WERI-Rb-1 (cell line): ENCODE results near the gene KIAA1671.

Experiments
- DNase-seq: peaks from one replicate; pipeline ENCODE4 v3.0.0-alpha.2; 2020
- H3K27ac ChIP-seq: fragments of 250-450 bp; sonication (Bioruptor Pico); 2 replicates; pipeline ENCODE4 v1.5.1; 2020; ENCODE audit warnings: mild to moderate bottlenecking, moderate library complexity
- H3K27me3 ChIP-seq: fragments of 250-450 bp; sonication (Bioruptor Pico); 2 replicates; pipeline ENCODE4 v1.5.1; 2021; ENCODE audit warnings: mild to moderate bottlenecking, low read depth, moderate library complexity; ENCODE audit not compliant: insufficient read depth, severe bottlenecking
- H3K36me3 ChIP-seq: fragments of 250-450 bp; sonication (Bioruptor Pico); 2 replicates; pipeline ENCODE4 v1.5.1; 2020; ENCODE audit warnings: mild to moderate bottlenecking, moderate library complexity
- H3K4me3 ChIP-seq: 2 replicates; pipeline ENCODE4 v1.5.1; 2011; ENCODE audit warnings: low read depth, mild to moderate bottlenecking, control low read depth, low read length
- H3K9me3 ChIP-seq: fragments of 250-450 bp; sonication (Bioruptor Pico); 2 replicates; pipeline ENCODE4 v1.5.1; 2021; ENCODE audit warnings: mild to moderate bottlenecking, moderate library complexity; ENCODE audit not compliant: severe bottlenecking
- TF ChIP-seq, protein P1 (sequence below): IDR thresholded peaks from 2 replicates; pipeline ENCODE4 v1.5.1; 2011; ENCODE audit warnings: low read depth, mild to moderate bottlenecking, control low read depth, inconsistent platforms, low read length

Gene KIAA1671

DNA sequence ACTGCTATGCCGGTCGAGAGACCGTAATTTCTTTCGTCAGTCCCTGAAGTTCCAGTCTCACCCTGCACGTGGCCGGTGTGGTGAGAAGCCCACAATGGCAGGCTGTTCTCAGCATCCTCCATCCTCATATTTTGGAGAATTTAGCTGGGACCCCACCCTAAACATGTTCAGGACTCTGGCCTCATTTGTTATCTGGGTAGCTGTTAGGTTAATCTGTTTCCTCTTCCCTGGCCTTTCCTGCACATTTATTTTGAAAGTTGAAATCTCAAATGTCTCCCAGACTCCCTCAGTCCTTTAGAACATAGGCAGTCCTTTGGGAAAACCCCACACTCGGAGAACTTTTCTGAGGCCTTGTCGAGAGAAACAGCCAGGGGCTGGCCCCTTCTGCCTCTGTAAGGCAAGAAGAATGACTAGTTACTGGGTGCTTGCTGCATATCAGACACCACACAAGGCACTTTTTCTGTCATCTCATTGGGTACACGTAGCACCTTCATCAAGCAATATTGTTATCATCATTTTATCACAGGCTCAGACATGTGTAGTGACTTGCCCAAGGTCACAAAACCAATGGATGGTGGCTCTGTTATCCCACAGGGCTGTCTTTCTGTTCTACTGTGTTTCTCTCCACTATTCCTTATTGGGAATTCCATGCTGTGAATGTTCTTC is 137.8 kb downstream of the KIAA1671 start:
- no peak overlapping the region for H3K4me3 ChIP-seq
- H3K27ac ChIP-seq: no peak overlapping the region
- no peak for DNase-seq
- TF ChIP-seq, protein P1, sequence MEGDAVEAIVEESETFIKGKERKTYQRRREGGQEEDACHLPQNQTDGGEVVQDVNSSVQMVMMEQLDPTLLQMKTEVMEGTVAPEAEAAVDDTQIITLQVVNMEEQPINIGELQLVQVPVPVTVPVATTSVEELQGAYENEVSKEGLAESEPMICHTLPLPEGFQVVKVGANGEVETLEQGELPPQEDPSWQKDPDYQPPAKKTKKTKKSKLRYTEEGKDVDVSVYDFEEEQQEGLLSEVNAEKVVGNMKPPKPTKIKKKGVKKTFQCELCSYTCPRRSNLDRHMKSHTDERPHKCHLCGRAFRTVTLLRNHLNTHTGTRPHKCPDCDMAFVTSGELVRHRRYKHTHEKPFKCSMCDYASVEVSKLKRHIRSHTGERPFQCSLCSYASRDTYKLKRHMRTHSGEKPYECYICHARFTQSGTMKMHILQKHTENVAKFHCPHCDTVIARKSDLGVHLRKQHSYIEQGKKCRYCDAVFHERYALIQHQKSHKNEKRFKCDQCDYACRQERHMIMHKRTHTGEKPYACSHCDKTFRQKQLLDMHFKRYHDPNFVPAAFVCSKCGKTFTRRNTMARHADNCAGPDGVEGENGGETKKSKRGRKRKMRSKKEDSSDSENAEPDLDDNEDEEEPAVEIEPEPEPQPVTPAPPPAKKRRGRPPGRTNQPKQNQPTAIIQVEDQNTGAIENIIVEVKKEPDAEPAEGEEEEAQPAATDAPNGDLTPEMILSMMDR: no peak
- H3K9me3 ChIP-seq: no peaks in the 10 kb centered on the region
- H3K36me3 ChIP-seq: no peaks in the 10 kb centered on the region
- H3K27me3 ChIP-seq: no peaks in the 10 kb centered on the region

DNA sequence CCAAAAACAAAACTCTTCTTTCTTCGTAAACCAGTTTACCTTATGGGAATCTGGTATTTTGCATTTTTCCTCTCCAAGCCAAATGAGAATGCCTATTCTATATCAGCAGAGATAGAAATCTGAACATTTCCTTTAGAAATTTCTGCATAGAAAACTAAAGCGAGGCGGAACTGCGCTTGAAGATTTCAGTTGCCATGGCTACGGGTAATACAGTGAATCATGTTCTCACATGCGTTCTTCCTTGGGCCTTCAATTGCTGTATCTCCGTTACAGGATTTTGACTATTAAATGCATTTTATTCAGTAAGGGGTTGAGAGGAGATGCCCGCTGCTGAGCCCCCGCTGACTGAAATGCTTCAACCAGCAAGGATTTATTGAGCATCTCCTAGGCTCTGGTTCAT is 138.9 kb downstream of the KIAA1671 start:
- Histone ChIP-seq H3K27me3 (no peaks in the 10 kb centered on the region), H3K27ac (no peak overlapping the region), H3K36me3 (no peaks in the 10 kb centered on the region), H3K4me3 (no peak overlapping the region), H3K9me3 (no peaks in the 10 kb centered on the region)
- TF ChIP-seq, protein P1: no peak
- DNase-seq: no peak

DNA sequence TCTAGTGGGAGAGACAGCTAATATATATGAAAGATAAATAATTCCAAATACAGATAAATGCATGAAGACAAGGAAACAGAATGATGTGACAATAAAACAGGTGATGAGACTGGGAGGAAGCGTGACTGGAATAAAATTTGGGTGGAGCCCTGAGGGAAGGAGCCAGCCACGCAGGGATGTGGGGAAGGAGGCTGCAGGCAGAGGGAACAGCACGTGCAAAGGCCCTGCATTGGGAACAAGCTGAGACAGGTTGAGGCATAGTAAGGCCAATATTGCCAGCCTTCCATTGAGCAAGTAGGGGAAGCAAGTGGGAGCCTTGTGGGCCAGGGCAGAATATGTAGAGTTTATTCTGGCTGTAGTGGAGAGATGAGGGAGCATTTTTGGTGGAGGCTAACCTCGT is 139.6 kb downstream of the KIAA1671 start:
- Histone ChIP-seq H3K27ac (no peak overlapping the region), H3K36me3 (no peaks in the 10 kb centered on the region), H3K9me3 (no peaks in the 10 kb centered on the region), H3K4me3 (no peak overlapping the region), H3K27me3 (no peaks in the 10 kb centered on the region)
- no peak for DNase-seq
- TF ChIP-seq, protein P1: no peak

DNA sequence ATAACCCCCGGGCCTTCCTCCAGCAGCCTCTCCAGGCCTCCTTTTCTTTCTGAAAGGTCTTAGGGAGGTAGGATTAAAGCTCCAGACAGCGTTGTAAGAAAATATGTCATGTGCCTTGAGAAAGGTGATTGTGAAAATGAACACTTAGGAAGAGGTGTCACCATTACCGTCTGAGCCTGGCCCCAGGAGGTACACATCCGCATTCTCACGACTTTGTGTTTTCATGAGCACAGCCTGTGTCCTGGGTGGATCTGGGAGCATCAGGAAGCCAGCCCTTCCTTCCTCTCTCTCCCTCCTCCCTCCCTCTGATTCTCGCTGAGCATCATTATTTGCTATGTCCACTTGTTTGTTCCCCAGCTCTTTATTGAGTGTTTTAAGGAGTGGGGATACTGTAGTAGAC is 142.1 kb downstream of the KIAA1671 start:
- TF ChIP-seq, protein P1: no peak
- H3K27ac ChIP-seq: no peak overlapping the region
- H3K27me3 ChIP-seq: no peaks in the 10 kb centered on the region
- H3K9me3 ChIP-seq: no peaks in the 10 kb centered on the region
- DNase-seq: no peak
- H3K4me3 ChIP-seq: no peak overlapping the region
- H3K36me3 ChIP-seq: no peaks in the 10 kb centered on the region

DNA sequence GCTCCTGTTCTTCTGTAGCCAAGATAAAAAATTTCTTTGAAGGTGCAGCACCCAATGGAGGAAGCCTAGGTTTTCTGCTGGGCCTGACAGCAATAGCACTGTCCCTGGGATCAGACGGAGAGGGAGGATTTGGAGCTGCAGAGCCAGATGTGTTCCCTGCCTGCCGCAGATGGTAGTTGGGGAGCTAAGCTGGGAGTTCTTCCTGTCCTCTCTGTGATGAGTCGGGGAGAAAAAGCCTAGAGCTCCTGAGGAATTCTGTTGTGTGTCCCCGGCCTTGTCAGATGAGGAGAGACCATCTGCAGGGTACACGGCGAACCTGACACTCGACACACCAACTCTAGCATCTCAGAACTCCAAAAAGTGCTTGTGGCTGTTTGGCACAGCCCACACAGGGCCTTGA is 143.4 kb downstream of the KIAA1671 start:
- no peaks in the 10 kb centered on the region for H3K9me3 ChIP-seq
- no peaks in the 10 kb centered on the region for H3K36me3 ChIP-seq
- no peaks in the 10 kb centered on the region for H3K27me3 ChIP-seq
- TF ChIP-seq, protein P1: no peak
- H3K27ac ChIP-seq: no peak overlapping the region
- no peak for DNase-seq
- H3K4me3 ChIP-seq: no peak overlapping the region
